Measurements from ENCODE around the gene IGF2BP3.

IGF2BP3 gene

GRCh38 chr7:23298885-23299769, 171.2 kb downstream of the IGF2BP3 start, which contains the start of gene MALSU1 (continued):
- peak; percentile 100 for TF ChIP-seq ZNF660 (tag by site-specific recombination; IDR thresholded peaks at IDR 0.05)
- TF ChIP-seq ZNF596 (tag by site-specific recombination; IDR thresholded peaks at IDR 0.05), result no peak
- TF ChIP-seq ZNF2 (tag by site-specific recombination; IDR thresholded peaks at IDR 0.05), result 0 out of 2 replicates have a peak, but pooled peaks have one; percentile 53
- no peak for TF ChIP-seq ZNF530 (tag by site-specific recombination; IDR thresholded peaks at IDR 0.05; ENCODE audit: low read depth)
- no peak for TF ChIP-seq KLF7 (tag by site-specific recombination; IDR thresholded peaks at IDR 0.05; ENCODE audit: borderline replicate concordance)
- 0 out of 2 replicates have a peak, but pooled peaks have one; percentile 54 for TF ChIP-seq ZSCAN30 (tag by site-specific recombination; IDR thresholded peaks at IDR 0.05)
- TF ChIP-seq ZNF169 (tag by site-specific recombination; IDR thresholded peaks at IDR 0.05), result no peak
- no peak for TF ChIP-seq ZNF645 (tag by site-specific recombination; IDR thresholded peaks at IDR 0.05)
- TF ChIP-seq SP2 (tag by site-specific recombination; IDR thresholded peaks at IDR 0.05), result peak; percentile 82
- TF ChIP-seq ZSCAN4 (tag by site-specific recombination; IDR thresholded peaks at IDR 0.05), result no peak
- peak; percentile 85; the same call in 1 of the 2 replicates for TF ChIP-seq PBX3 (CRISPR knock-in tag; IDR thresholded peaks at IDR 0.05)
- TF ChIP-seq GLI4 (tag by site-specific recombination; IDR thresholded peaks at IDR 0.05), result 0 out of 2 replicates have a peak, but pooled peaks have one; percentile 38
- TF ChIP-seq YY1 (tag by site-specific recombination; IDR thresholded peaks at IDR 0.05), result peak; percentile 69; the same call in 1 of the 2 replicates
- peak; percentile 63; the same call in 1 of the 2 replicates for TF ChIP-seq ZFP37 (tag by site-specific recombination; IDR thresholded peaks at IDR 0.05)
- peak; percentile 41 for TF ChIP-seq KLF1 (tag by site-specific recombination; IDR thresholded peaks at IDR 0.05)
- no peak for TF ChIP-seq YY2 (tag by site-specific recombination; IDR thresholded peaks at IDR 0.05)
- TF ChIP-seq ZFP69B (tag by site-specific recombination; IDR thresholded peaks at IDR 0.05), result 0 out of 2 replicates have a peak, but pooled peaks have one; percentile 38
- TF ChIP-seq ZNF518A (tag by site-specific recombination; conservative IDR thresholded peaks at IDR 0.05; ENCODE audit: low read depth), result peak; percentile 99
- TF ChIP-seq ZNF140 (tag by site-specific recombination; IDR thresholded peaks at IDR 0.05), result no peak
- TF ChIP-seq FEZF1 (tag by site-specific recombination; IDR thresholded peaks at IDR 0.05), result no peak
- TF ChIP-seq ZNF274 (IDR thresholded peaks at IDR 0.05; ENCODE audit: low read length), result no peak
- no peak for TF ChIP-seq ZNF274 (tag by site-specific recombination; IDR thresholded peaks at IDR 0.05; ENCODE audit: borderline replicate concordance)
- TF ChIP-seq ZNF280C (tag by site-specific recombination; IDR thresholded peaks at IDR 0.05), result no peak
- no peak for TF ChIP-seq ZBTB10 (tag by site-specific recombination; IDR thresholded peaks at IDR 0.05)
- TF ChIP-seq ZNF555 (tag by site-specific recombination; conservative IDR thresholded peaks at IDR 0.05), result no peak
- TF ChIP-seq ZNF558 (tag by site-specific recombination; IDR thresholded peaks at IDR 0.05), result no peak

Measured in HEK293 (cell line).